ENCODE measurements around the gene RHOBTB1.

DNA sequence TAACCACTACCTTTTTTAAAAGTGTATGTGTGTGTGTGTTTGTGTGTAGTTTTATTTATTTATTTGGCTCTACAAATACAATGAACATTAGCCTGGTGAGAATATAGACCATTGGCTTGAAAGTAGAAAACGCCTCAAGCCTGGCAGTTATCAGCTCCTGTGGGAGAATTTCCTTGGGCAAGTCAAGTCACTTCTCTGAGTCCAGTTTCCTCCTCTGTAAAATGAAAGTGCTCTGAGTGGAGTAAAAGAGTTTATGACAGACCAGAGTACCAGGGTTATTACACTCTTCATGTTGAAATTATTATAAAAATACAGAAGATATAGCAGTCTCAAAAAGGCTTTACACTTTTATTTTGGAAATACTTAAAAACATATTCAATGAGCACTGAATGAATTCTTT, 10.1 kb upstream of the RHOBTB1 start:
- TF ChIP-seq, protein P1, sequence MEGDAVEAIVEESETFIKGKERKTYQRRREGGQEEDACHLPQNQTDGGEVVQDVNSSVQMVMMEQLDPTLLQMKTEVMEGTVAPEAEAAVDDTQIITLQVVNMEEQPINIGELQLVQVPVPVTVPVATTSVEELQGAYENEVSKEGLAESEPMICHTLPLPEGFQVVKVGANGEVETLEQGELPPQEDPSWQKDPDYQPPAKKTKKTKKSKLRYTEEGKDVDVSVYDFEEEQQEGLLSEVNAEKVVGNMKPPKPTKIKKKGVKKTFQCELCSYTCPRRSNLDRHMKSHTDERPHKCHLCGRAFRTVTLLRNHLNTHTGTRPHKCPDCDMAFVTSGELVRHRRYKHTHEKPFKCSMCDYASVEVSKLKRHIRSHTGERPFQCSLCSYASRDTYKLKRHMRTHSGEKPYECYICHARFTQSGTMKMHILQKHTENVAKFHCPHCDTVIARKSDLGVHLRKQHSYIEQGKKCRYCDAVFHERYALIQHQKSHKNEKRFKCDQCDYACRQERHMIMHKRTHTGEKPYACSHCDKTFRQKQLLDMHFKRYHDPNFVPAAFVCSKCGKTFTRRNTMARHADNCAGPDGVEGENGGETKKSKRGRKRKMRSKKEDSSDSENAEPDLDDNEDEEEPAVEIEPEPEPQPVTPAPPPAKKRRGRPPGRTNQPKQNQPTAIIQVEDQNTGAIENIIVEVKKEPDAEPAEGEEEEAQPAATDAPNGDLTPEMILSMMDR (IDR thresholded peaks at IDR 0.05; ENCODE audit: low read length), result no peak
- TF ChIP-seq EZH2 (IDR thresholded peaks at IDR 0.05; ENCODE audit: borderline replicate concordance, low read length), result no peak

All from OCI-LY1 (cell line).